Measurements from ENCODE around the gene S1PR4. TPM values are rescaled to one million over a fixed set of nuclear protein-coding genes. Genes with fewer than 3 reads are reported as not detected.

Gene S1PR4
- total RNA-seq, 1 experiment from 2014 or later, result not detected

- Histone ChIP-seq H3K4me1 (no peaks in the 10 kb centered on the region), H3K4me3 (ENCODE audit: low read depth, low read length) (no peak overlapping the region), H3K36me3 (ENCODE audit: control insufficient read depth, insufficient read depth, low read length) (no peaks in the 10 kb centered on the region), H3K27me3 (replicated peaks; ENCODE audit: control insufficient read depth, insufficient read depth, low read length) (no peaks in the 10 kb centered on the region), H3K9me3 (no peaks in the 10 kb centered on the region)
- Mint-ChIP-seq H3K36me3 (ENCODE audit: insufficient read depth, unreplicated experiment) (no peaks in the 10 kb centered on the region), H3K4me3 (ENCODE audit: unreplicated experiment) (no peak overlapping the region), H3K27me3 (ENCODE audit: insufficient read depth, unreplicated experiment) (peaks cover 7% of the 10 kb centered on the region), H3K4me1 (ENCODE audit: low read depth, unreplicated experiment) (no peaks in the 10 kb centered on the region), H3K27ac (ENCODE audit: unreplicated experiment) (no peak overlapping the region), H3K9me3 (ENCODE audit: unreplicated experiment) (no peaks in the 10 kb centered on the region)
- POLR2A ChIA-PET, result no interaction called here
- no TSS peak for BruUV-seq (replicated peaks)
- no peak for DNase-seq
- CTCF ChIA-PET, result interaction anchor here (0.5 kb wide), 1 partner anchor 43 kb away, joined by 3 read pairs; no protein-coding TSS in a partner anchor
- intact Hi-C loops (cut with micrococcal nuclease; ENCODE audit: unreplicated experiment), result no loop called here
- no peak for TF ChIP-seq CTCF (IDR thresholded peaks at IDR 0.05; ENCODE audit: insufficient read depth in 1 of 2, low read depth in 1 of 2, low read length in 1 of 2, severe bottlenecking in 1 of 2, unreplicated experiment in 1 of 2)
Measured at GRCh38 chr19:3150739-3151329, 27.7 kb upstream of the S1PR4 start.

- BruUV-seq (replicated peaks), result no TSS peak
- Histone ChIP-seq H3K9me3 (no peaks in the 10 kb centered on the region), H3K27me3 (replicated peaks; ENCODE audit: control insufficient read depth, insufficient read depth, low read length) (no peaks in the 10 kb centered on the region), H3K4me1 (no peaks in the 10 kb centered on the region), H3K36me3 (ENCODE audit: control insufficient read depth, insufficient read depth, low read length) (no peaks in the 10 kb centered on the region), H3K4me3 (ENCODE audit: low read depth, low read length) (no peak overlapping the region)
- H3K36me3 Mint-ChIP-seq (ENCODE audit: insufficient read depth, unreplicated experiment), result no peaks in the 10 kb centered on the region
- TF ChIP-seq CTCF (IDR thresholded peaks at IDR 0.05; ENCODE audit: insufficient read depth in 1 of 2, low read depth in 1 of 2, low read length in 1 of 2, severe bottlenecking in 1 of 2, unreplicated experiment in 1 of 2), result no peak
- H3K4me1 Mint-ChIP-seq (ENCODE audit: low read depth, unreplicated experiment), result no peaks in the 10 kb centered on the region
- no peak overlapping the region for H3K4me3 Mint-ChIP-seq (ENCODE audit: unreplicated experiment)
- intact Hi-C loops (cut with micrococcal nuclease; ENCODE audit: unreplicated experiment), result no loop called here
- no peak overlapping the region for H3K27ac Mint-ChIP-seq (ENCODE audit: unreplicated experiment)
- H3K9me3 Mint-ChIP-seq (ENCODE audit: unreplicated experiment), result no peaks in the 10 kb centered on the region
- POLR2A ChIA-PET, result no interaction called here
- H3K27me3 Mint-ChIP-seq (ENCODE audit: insufficient read depth, unreplicated experiment), result peaks cover 7% of the 10 kb centered on the region
- CTCF ChIA-PET, result no interaction called here
- no peak for DNase-seq
Measured at GRCh38 chr19:3151563-3152418, 26.8 kb upstream of the S1PR4 start.

GRCh38 chr19:3152419-3152780 lies 26.2 kb upstream of the S1PR4 start:
- no peaks in the 10 kb centered on the region for H3K36me3 Mint-ChIP-seq (ENCODE audit: insufficient read depth, unreplicated experiment)
- Histone ChIP-seq H3K27me3 (replicated peaks; ENCODE audit: control insufficient read depth, insufficient read depth, low read length) (no peaks in the 10 kb centered on the region), H3K4me3 (ENCODE audit: low read depth, low read length) (no peak overlapping the region), H3K36me3 (ENCODE audit: control insufficient read depth, insufficient read depth, low read length) (no peaks in the 10 kb centered on the region), H3K4me1 (no peaks in the 10 kb centered on the region), H3K9me3 (no peaks in the 10 kb centered on the region)
- DNase-seq, result no peak
- TF ChIP-seq CTCF (IDR thresholded peaks at IDR 0.05; ENCODE audit: insufficient read depth in 1 of 2, low read depth in 1 of 2, low read length in 1 of 2, severe bottlenecking in 1 of 2, unreplicated experiment in 1 of 2), result no peak
- intact Hi-C loops (cut with micrococcal nuclease; ENCODE audit: unreplicated experiment), result no loop called here
- H3K9me3 Mint-ChIP-seq (ENCODE audit: unreplicated experiment), result no peaks in the 10 kb centered on the region
- ChIA-PET CTCF (no interaction called here), POLR2A (no interaction called here)
- H3K27ac Mint-ChIP-seq (ENCODE audit: unreplicated experiment), result no peak overlapping the region
- no peak overlapping the region for H3K4me3 Mint-ChIP-seq (ENCODE audit: unreplicated experiment)
- H3K27me3 Mint-ChIP-seq (ENCODE audit: insufficient read depth, unreplicated experiment), result peaks cover 7% of the 10 kb centered on the region
- H3K4me1 Mint-ChIP-seq (ENCODE audit: low read depth, unreplicated experiment), result no peaks in the 10 kb centered on the region
- no TSS peak for BruUV-seq (replicated peaks)
